Effector memory CD8-positive, alpha-beta T cell (primary cell): ENCODE measurements around the gene OXLD1.

Experiments
- ATAC-seq: fragments of 150-1000 bp; cut with Tn5 transposase; replicated peaks from 2 replicates; pipeline ENCODE4 v1.10.0; 2021; ENCODE audit warnings: mild to moderate bottlenecking, moderate library complexity
- DNase-seq, 3 experiments: peaks; one replicate each; pipeline ENCODE4 v3.0.0; 2021
- H3K27ac Mint-ChIP-seq, 2 donors: one replicate each; pipeline ENCODE4 v1.8.0; 2022; ENCODE audit warnings: mild to moderate bottlenecking in 2 of 2, mixed read lengths in 2 of 2, moderate library complexity in 2 of 2
- H3K27me3 Mint-ChIP-seq, 2 donors: one replicate each; pipeline ENCODE4 v1.8.0; 2022; ENCODE audit warnings: mixed read lengths in 2 of 2
- H3K36me3 Mint-ChIP-seq: one replicate; pipeline ENCODE4 v1.8.0; 2022; ENCODE audit warnings: mild to moderate bottlenecking, moderate library complexity, mixed read lengths; ENCODE audit not compliant: insufficient read depth
- H3K4me1 Mint-ChIP-seq, 2 donors: one replicate each; pipeline ENCODE4 v1.8.0; 2022; ENCODE audit warnings: low read depth in 2 of 2, mixed read lengths in 2 of 2
- H3K4me3 Mint-ChIP-seq, 2 donors: one replicate each; pipeline ENCODE4 v1.8.0; 2022; ENCODE audit warnings: mild to moderate bottlenecking in 2 of 2, mixed read lengths in 2 of 2, moderate library complexity in 2 of 2
- H3K9me3 Mint-ChIP-seq, 2 donors: one replicate each; pipeline ENCODE4 v1.8.0; 2022; ENCODE audit warnings: mixed read lengths in 2 of 2

Gene OXLD1

DNA sequence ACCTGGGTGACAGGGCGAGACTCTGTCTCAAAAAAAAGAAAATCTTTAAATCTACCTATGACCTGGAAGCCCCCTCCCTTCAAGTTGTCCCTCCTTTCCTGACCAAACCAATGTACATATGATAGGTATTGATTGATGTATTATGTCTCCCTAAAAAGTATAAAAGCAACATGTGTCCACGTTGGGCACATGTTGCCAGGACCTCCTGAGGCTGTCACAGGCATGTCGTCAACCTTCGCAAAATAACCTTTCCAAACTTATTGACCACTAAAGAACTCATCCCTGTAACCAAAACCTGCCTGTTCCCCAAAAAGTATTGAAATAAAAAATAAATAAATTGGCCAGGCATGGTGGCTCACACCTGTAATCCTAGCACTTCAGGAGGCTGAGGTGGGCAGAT, 4.4 kb downstream of the OXLD1 start:
- Mint-ChIP-seq H3K27ac (no peak overlapping the region), H3K4me1 (peaks cover 8 to 10% of the 10 kb centered on the region in 2 donors), H3K4me3 (no peak overlapping the region), H3K36me3 (peaks cover 19% of the 10 kb centered on the region), H3K9me3 (no peaks in the 10 kb centered on the region), H3K27me3 (no peaks in the 10 kb centered on the region)
- ATAC-seq (no peak), DNase-seq (no peak)

DNA sequence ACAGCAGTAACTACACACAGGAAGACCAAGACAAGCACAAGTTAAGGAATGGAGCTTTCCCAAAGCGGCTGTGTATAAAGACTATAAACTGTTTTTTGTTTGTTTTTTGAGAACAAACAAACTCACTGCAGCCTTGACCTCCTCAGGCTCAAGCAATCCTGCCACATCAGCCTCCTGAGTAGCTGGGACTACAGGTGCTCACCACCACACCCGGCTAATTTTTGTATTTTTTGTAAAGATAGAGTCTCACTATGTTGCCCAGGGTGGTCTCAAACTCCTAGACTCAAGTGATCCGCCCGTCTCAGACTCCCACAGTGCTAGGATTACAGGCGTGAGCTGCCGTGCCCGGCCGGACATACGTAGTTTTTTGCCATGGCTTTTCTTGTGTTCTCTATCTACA, 6.0 kb downstream of the OXLD1 start:
- Mint-ChIP-seq H3K36me3 (peaks cover 5% of the 10 kb centered on the region), H3K9me3 (no peaks in the 10 kb centered on the region), H3K27me3 (no peaks in the 10 kb centered on the region), H3K4me3 (no peak overlapping the region), H3K4me1 (peaks cover 0 to 2% of the 10 kb centered on the region in 2 donors), H3K27ac (no peak overlapping the region)
- ATAC-seq, result no peak
- no peak for DNase-seq

DNA sequence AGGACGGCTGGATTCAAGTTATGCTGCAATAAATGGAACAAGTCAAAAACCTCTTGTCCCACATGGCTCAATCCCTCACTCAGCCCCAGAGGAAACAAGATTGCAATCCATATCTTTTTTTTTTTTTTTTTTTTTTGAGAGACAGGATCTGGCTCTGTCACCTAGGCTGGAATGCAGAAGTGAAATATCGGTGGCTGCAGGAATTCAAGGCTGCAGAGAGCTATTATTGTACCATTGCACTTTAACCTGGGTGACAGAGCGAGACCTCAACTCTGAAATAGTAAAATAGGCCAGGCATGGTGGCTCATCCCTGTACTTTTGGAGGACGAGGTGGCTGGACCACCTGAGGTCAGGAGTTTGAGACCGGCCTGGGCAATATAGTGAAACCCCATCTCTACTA, 7.4 kb downstream of the OXLD1 start:
- no peaks in the 10 kb centered on the region for H3K9me3 Mint-ChIP-seq
- no peak overlapping the region for H3K27ac Mint-ChIP-seq
- no peak for ATAC-seq
- H3K27me3 Mint-ChIP-seq, result peaks cover 3% of the 10 kb centered on the region in 2 donors
- H3K4me3 Mint-ChIP-seq, result no peak overlapping the region
- no peak for DNase-seq
- peaks cover 0 to under 1% of the 10 kb centered on the region in 2 donors for H3K4me1 Mint-ChIP-seq
- H3K36me3 Mint-ChIP-seq, result peaks cover 4% of the 10 kb centered on the region

DNA sequence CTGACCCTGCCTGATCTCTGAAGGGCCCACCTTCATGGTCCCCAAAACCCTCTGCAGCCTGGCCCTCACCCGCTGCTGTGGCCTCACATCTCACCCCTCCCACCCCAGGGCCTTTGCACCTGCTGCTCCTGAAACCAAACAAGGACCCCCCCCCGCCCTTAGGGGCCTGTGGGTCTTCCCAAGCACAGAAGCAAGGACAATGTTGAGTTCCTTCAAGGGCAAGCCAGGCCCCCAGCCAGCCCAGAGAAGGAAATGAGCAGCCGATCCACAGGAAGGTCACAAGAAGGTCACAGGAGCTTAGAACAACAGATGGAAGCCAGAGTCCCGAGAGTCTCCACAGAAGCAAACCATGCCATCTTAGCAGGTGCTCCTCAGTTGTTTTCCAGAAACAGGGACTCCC, 9.6 kb downstream of the OXLD1 start:
- Mint-ChIP-seq H3K4me3 (no peak overlapping the region), H3K27me3 (peaks cover 15 to 19% of the 10 kb centered on the region in 2 donors), H3K9me3 (no peaks in the 10 kb centered on the region), H3K4me1 (peaks cover 5 to 7% of the 10 kb centered on the region in 2 donors), H3K27ac (no peak overlapping the region), H3K36me3 (peaks cover 4% of the 10 kb centered on the region)
- no peak for DNase-seq
- ATAC-seq, result no peak

DNA sequence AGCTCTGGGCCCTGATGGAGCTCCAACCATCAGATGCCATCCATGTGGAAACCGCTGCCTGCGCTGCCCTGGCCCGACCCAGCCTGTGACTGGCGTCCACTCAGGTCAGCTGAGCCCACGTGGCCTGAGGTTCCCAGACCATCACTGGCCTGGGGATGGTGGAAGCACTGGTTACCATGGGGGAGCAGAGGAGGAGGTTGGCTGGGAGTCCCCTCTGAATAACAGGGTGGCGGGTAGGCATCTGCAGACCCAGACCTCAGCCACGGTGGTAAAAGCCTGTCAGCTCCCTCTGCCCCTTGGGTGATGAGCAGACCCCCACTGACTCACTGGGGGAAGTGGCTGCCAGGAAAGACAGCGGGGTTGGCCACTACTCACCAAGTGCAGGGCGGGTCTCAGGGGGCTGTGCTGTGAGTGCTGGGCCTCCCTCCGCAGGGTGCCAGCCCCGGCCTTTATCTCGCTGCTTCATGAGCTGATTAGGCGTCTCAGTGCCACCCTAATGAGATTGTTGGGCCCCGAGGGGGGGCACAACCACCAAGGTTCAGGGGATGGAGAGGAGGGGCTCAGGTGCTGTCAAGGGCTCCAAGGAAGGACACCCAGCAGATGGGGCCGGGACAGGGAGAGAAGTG, 10.2 kb downstream of the OXLD1 start, which contains the start of gene PDE6G:
Gene PDE6G (minus strand): TSS at position 425 of the 626 bp plus-strand sequence. CDS start 3,237 bp downstream, outside the sequence.
- Mint-ChIP-seq H3K9me3 (no peaks in the 10 kb centered on the region), H3K27me3 (peaks cover 18 to 24% of the 10 kb centered on the region in 2 donors), H3K36me3 (peaks cover 4% of the 10 kb centered on the region), H3K4me1 (peaks cover 5 to 7% of the 10 kb centered on the region in 2 donors), H3K27ac (no peak within 1 kb of the TSS), H3K4me3 (no peak within 1 kb of the TSS)
- DNase-seq, result no peak
- ATAC-seq, result no peak

DNA sequence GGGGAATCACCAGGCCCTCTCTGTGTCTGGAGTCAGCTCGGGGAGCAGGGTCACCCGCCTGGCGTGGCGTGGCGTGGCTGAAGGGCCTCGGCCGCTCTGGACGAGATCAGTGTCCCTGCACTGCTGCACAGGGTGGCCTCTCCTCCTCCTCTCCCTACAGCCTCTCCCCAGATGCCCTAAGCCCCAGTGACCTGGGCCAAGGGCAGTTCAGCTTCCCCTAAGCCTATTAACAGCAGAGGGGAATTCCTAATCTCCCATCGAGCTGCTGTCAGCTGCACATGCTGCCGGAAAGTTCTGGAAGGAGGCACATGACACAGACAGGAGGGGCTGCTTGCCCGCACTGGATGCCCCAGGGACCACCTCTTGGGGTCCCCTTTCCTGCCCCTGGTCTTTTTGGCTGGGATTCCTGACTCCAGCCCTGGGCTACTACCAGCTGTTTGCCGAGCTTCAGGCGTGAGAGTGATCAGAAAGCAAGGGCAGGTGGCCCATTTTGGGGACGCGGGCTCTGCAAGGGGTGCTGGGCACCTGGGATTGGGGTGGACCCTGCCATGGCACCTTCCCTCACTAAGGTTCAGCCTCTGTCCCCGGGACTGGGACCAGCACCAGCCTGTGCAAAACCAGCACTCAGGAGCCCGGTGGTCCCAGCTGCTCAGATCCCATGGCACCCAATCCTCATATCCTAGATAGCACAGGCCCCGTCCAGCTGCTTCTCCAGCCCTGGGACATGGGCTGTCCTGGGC, 10.9 kb downstream of the OXLD1 start:
- no peak for ATAC-seq
- no peak overlapping the region for H3K4me3 Mint-ChIP-seq
- H3K4me1 Mint-ChIP-seq, result peaks cover 5 to 7% of the 10 kb centered on the region in 2 donors
- no peak for DNase-seq
- H3K36me3 Mint-ChIP-seq, result peaks cover 4% of the 10 kb centered on the region
- no peaks in the 10 kb centered on the region for H3K9me3 Mint-ChIP-seq
- H3K27me3 Mint-ChIP-seq, result peaks cover 18 to 26% of the 10 kb centered on the region in 2 donors
- no peak overlapping the region for H3K27ac Mint-ChIP-seq

DNA sequence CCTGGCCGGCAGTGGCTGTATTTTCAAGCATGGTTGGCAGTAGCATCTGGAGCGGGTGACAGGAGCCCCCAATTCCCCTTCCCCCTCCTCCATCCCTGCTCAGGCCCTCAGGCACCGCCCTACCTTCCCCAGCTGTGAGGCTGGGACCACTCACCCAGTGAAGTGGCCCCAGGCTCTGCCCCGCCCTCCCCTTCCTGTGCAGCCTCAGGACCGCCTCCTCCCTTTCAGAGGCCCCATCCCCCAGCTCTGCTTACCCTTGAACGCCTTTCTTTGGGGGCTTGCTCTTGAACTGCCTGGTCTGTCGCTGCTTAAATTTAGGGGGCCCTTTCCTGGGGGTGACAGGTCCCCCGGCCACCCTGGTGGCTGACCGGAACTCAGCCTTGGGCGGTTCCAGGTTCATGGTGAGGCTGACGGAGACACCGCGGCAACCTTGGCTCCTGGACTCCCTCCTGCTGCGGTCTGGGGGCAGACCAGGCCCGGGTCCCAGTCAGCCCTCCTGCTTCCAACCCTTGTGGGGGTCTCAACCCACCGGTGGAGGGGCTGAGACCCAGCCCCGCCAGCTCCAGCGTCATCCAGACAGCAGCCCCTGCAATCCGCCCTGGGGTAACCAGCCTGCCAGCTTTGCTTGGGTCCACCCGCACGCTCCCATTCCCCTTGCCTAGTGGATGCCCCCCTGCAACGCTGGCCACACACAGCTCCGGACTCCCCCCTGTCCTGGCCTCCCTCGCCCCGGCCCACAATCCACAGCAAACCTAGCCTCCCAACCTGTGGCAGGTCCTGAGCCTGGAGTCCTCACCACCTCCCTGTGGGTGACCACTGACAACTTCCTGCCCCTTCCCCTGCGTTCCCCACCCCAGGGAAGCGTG, 13.3 kb downstream of the OXLD1 start:
- Mint-ChIP-seq H3K36me3 (peaks cover 4% of the 10 kb centered on the region), H3K27me3 (peaks cover 18 to 39% of the 10 kb centered on the region in 2 donors), H3K9me3 (no peaks in the 10 kb centered on the region), H3K4me1 (peaks cover 5 to 7% of the 10 kb centered on the region in 2 donors), H3K27ac (peak overlapping the region in 1 of 2 donors; percentile 44), H3K4me3 (peak overlapping the region; percentile 30 to 45)
- ATAC-seq, result peak; percentile 27
- DNase-seq, result no peak

DNA sequence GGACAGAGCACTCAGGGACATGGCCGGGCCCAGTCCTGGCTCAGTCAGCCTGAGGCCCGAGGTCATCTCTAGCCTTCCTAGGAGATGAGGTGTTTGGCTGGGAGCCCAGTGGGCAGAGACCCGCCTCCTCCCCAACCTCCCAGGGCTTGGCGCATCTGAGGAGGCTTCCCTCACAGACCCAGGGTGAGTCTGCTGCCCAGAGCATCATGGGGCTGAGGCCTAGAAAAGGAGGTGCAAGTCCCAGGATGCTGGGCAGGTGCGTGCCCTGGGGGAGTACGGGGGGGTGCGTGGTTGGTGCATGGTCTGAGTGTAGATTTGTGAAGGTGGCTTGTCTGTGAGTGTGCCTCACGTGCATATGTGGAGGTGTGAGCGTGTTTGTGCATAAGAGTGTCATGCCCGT, 14.7 kb downstream of the OXLD1 start:
- Mint-ChIP-seq H3K9me3 (no peaks in the 10 kb centered on the region), H3K36me3 (peaks cover 4% of the 10 kb centered on the region), H3K27ac (peak overlapping the region in 1 of 2 donors; percentile 14), H3K4me3 (no peak overlapping the region), H3K27me3 (peaks cover 27 to 51% of the 10 kb centered on the region in 2 donors), H3K4me1 (peaks cover 5 to 7% of the 10 kb centered on the region in 2 donors)
- no peak for DNase-seq
- ATAC-seq, result no peak

DNA sequence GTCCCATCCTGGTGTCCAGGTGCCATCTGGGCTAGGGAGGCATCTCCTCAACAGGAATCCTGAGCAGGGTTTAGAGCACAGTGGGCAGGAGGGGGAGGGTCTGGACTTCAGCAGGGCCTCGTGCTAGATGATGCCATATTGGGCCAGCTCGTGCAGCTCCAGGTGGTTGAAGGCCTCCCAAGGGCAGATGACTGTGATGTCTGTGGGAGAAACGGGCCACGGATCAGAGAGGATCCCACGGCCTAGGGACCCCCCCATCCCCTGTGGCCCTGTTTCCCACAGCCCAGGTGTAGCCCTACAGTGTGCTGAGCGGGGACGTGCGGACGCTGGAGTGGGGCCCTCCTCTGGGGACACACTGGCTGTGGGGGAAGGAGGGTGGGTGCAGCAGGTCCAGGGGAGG, 15.5 kb downstream of the OXLD1 start:
- Mint-ChIP-seq H3K36me3 (peaks cover 4% of the 10 kb centered on the region), H3K4me1 (peaks cover 5 to 7% of the 10 kb centered on the region in 2 donors), H3K9me3 (no peaks in the 10 kb centered on the region), H3K4me3 (no peak overlapping the region), H3K27ac (no peak overlapping the region), H3K27me3 (peaks cover 27 to 52% of the 10 kb centered on the region in 2 donors)
- no peak for DNase-seq
- no peak for ATAC-seq

DNA sequence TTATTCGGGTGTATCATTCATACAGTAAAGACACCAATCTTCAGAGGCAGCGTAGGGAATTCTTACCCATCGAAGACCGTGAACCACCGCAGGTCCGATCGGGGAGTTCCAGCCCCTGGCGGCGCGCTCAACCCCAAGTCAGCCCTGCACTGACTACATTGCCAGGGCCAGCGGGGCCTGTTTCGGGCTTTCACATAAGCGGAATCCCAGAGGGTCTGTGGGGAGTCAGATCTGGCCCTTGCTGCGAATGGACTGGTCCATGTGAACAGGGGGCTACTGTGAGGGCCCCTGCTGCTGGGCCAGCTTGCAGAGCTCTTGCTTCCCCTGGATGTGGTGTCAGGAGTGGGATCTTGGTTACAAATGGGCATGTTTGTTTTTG, 17.7 kb downstream of the OXLD1 start:
- Mint-ChIP-seq H3K36me3 (no peaks in the 10 kb centered on the region), H3K27me3 (peaks cover 20 to 46% of the 10 kb centered on the region in 2 donors), H3K4me1 (peaks cover 3 to 4% of the 10 kb centered on the region in 2 donors), H3K4me3 (no peak overlapping the region), H3K9me3 (no peaks in the 10 kb centered on the region), H3K27ac (no peak overlapping the region)
- DNase-seq, result no peak
- ATAC-seq, result no peak

DNA sequence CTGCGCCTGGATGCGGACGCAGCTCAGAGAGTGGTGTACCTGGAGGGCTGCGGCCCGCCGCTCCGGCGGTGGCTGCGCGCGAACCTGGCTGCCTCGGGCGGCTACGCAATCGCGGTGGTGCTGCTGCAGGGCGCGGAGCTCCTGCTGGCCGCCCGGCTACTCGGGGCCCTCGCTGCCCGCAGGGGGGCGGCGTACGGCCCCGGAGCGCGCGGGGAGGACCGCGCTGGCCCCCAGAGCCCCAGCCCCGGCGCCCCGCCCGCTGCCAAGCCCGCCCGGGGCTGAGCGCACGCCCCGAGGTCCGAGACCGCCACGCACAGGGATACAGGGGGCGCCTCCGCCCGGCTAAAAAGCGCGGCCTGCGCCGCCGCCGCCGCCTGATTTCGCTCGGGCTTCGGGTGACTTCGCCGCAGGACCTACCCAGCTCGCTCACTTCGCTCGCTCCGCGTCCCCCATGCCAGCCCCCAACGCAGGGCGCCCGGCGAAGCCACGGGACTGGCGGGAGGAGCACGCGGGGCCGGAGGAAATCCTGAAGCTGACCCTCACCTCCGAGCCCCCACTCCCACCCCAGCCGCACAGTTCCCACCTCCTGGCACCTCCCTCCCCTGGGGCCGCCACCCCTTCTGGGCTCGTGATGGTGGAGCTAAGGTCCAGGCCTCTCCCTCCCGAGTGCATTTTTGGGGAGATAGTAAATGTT, 18.2 kb downstream of the OXLD1 start:
- Mint-ChIP-seq H3K36me3 (no peaks in the 10 kb centered on the region), H3K4me1 (no peaks in the 10 kb centered on the region), H3K27ac (no peak overlapping the region), H3K9me3 (no peaks in the 10 kb centered on the region), H3K4me3 (no peak overlapping the region), H3K27me3 (peaks cover 14 to 41% of the 10 kb centered on the region in 2 donors)
- ATAC-seq (no peak), DNase-seq (no peak)

DNA sequence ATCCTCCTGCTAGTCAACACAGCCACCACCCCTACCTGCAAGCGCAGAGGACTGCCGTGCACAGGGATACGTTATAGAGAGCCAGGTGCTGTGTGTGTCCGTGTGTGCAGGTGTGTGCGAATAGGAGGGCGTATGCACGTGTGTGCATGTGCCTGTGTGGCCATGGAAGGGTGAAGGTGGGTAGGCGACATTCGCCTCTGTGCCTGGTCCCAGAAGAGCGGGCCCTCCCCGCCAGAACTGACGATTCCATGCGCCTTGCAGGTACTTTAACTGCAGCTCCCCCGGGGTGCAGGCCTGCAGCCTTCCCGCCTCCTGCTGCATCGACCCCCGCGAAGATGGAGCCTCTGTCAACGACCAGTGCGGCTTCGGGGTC, 18.8 kb downstream of the OXLD1 start:
- DNase-seq (no peak), ATAC-seq (no peak)
- no peak overlapping the region for H3K4me3 Mint-ChIP-seq
- peaks cover 14 to 38% of the 10 kb centered on the region in 2 donors for H3K27me3 Mint-ChIP-seq
- H3K36me3 Mint-ChIP-seq, result no peaks in the 10 kb centered on the region
- no peaks in the 10 kb centered on the region for H3K9me3 Mint-ChIP-seq
- H3K27ac Mint-ChIP-seq, result no peak overlapping the region
- no peaks in the 10 kb centered on the region for H3K4me1 Mint-ChIP-seq
